Neural progenitor cell (in vitro differentiated cells): ENCODE data around the gene ASCL5. TPM values are rescaled to one million over a fixed set of nuclear protein-coding genes. Genes with fewer than 3 reads are reported as not detected.

ENCODE experiments used
- DNase-seq: peaks from one replicate; pipeline ENCODE4 v3.0.0-alpha.2; 2016; ENCODE audit warnings: low spot score
- H2AFZ ChIP-seq: fragments of 200-600 bp; sonication (generic); replicated peaks from 2 replicates; pipeline ENCODE4 v1.6.1; 2016; ENCODE audit warnings: antibody characterized with exemption
- H3F3A ChIP-seq: fragments of 200-600 bp; sonication (generic); 2 replicates; pipeline ENCODE4 v1.6.1; 2016; ENCODE audit warnings: antibody characterized with exemption, low read depth
- H3K27ac ChIP-seq: fragments of 200-600 bp; sonication (generic); 2 replicates; pipeline ENCODE4 v1.5.1; 2016; ENCODE audit warnings: mild to moderate bottlenecking
- H3K27me3 ChIP-seq: fragments of 200-600 bp; sonication (generic); 2 replicates; pipeline ENCODE4 v1.6.1; 2016; ENCODE audit warnings: mild to moderate bottlenecking, moderate library complexity
- H3K36me3 ChIP-seq: fragments of 200-600 bp; sonication (generic); 2 replicates; pipeline ENCODE4 v1.5.1; 2016
- H3K4me1 ChIP-seq: fragments of 200-600 bp; sonication (generic); 2 replicates; pipeline ENCODE4 v1.6.1; 2016; ENCODE audit warnings: mixed run types
- H3K4me2 ChIP-seq: fragments of 200-600 bp; sonication (generic); 2 replicates; pipeline ENCODE4 v1.6.1; 2016
- H3K4me3 ChIP-seq: fragments of 200-600 bp; sonication (generic); 2 replicates; pipeline ENCODE4 v1.5.1; 2016
- H3K79me2 ChIP-seq: fragments of 200-600 bp; sonication (generic); 2 replicates; pipeline ENCODE4 v1.6.1; 2016; ENCODE audit warnings: low read depth
- H3K9ac ChIP-seq: fragments of 200-600 bp; sonication (generic); 2 replicates; pipeline ENCODE4 v1.6.1; 2016
- H3K9me3 ChIP-seq: fragments of 200-600 bp; sonication (generic); 2 replicates; pipeline ENCODE4 v1.5.1; 2016; ENCODE audit warnings: low read depth
- H4K20me1 ChIP-seq: fragments of 200-600 bp; sonication (generic); 2 replicates; pipeline ENCODE4 v1.6.1; 2016; ENCODE audit warnings: low read depth
- H3K27ac Mint-ChIP-seq: 3 replicates; pipeline ENCODE4 v1.8.0; 2021; ENCODE audit warnings: mixed read lengths
- H3K27me3 Mint-ChIP-seq: 2 replicates; pipeline ENCODE4 v1.8.0; 2022; ENCODE audit warnings: low read depth, mild to moderate bottlenecking, inconsistent platforms, moderate library complexity, mixed read lengths; ENCODE audit not compliant: insufficient read depth
- H3K36me3 Mint-ChIP-seq: 3 replicates; pipeline ENCODE4 v1.8.0; 2021; ENCODE audit warnings: mixed read lengths
- H3K4me1 Mint-ChIP-seq: 3 replicates; pipeline ENCODE4 v1.8.0; 2021; ENCODE audit warnings: mixed read lengths
- H3K4me3 Mint-ChIP-seq: 3 replicates; pipeline ENCODE4 v1.8.0; 2021; ENCODE audit warnings: mild to moderate bottlenecking, moderate library complexity, mixed read lengths
- H3K9me3 Mint-ChIP-seq: 3 replicates; pipeline ENCODE4 v1.8.0; 2020; ENCODE audit warnings: mixed read lengths
- EZH2 ChIP-seq: fragments of 200-600 bp; sonication (generic); IDR thresholded peaks from 2 replicates; pipeline ENCODE4 v1.6.1; 2017; ENCODE audit warnings: antibody characterized with exemption, mild to moderate bottlenecking, moderate library complexity
- EZH2phosphoT487 ChIP-seq: fragments of 200-600 bp; sonication (generic); IDR thresholded peaks from 2 replicates; pipeline ENCODE4 v1.6.1; 2017; ENCODE audit warnings: antibody characterized with exemption
- total RNA-seq: library from RNA; depleted of rRNA; stranded (reverse); fragments of >200 nt; gene quantifications from 2 replicates; pipeline ENCODE4 v1.2.3, GENCODE V29; 2015; ENCODE audit warnings: low replicate concordance
- TF ChIP-seq, protein P1 (sequence below): fragments of 200-600 bp; sonication (generic); IDR thresholded peaks from 2 replicates; pipeline ENCODE4 v1.5.1; 2017; ENCODE audit warnings: antibody characterized with exemption, mild to moderate bottlenecking

ASCL5 gene
- total RNA-seq, 1 donor from 2014 or later = not detected

GRCh38 chr1:201072922-201073321 lies 54.1 kb downstream of the ASCL5 start:
- DNase-seq = no peak
- Histone ChIP-seq H3K79me2 (no peaks in the 10 kb centered on the region), H3K27me3 (no peaks in the 10 kb centered on the region), H3F3A (no peaks in the 10 kb centered on the region), H2AFZ (no peak overlapping the region), H3K4me3 (no peak overlapping the region), H3K27ac (no peak overlapping the region), H3K9ac (no peak overlapping the region), H3K4me2 (no peak overlapping the region), H4K20me1 (no peaks in the 10 kb centered on the region), H3K4me1 (peaks cover 8% of the 10 kb centered on the region), H3K36me3 (no peaks in the 10 kb centered on the region), H3K9me3 (no peaks in the 10 kb centered on the region)
- Mint-ChIP-seq H3K4me1 (peaks cover 39% of the 10 kb centered on the region), H3K36me3 (no peaks in the 10 kb centered on the region), H3K27me3 (peaks cover 20% of the 10 kb centered on the region), H3K4me3 (peak overlapping the region; percentile 15), H3K27ac (peak overlapping the region; percentile 58), H3K9me3 (no peaks in the 10 kb centered on the region)
- TF ChIP-seq, protein P1, sequence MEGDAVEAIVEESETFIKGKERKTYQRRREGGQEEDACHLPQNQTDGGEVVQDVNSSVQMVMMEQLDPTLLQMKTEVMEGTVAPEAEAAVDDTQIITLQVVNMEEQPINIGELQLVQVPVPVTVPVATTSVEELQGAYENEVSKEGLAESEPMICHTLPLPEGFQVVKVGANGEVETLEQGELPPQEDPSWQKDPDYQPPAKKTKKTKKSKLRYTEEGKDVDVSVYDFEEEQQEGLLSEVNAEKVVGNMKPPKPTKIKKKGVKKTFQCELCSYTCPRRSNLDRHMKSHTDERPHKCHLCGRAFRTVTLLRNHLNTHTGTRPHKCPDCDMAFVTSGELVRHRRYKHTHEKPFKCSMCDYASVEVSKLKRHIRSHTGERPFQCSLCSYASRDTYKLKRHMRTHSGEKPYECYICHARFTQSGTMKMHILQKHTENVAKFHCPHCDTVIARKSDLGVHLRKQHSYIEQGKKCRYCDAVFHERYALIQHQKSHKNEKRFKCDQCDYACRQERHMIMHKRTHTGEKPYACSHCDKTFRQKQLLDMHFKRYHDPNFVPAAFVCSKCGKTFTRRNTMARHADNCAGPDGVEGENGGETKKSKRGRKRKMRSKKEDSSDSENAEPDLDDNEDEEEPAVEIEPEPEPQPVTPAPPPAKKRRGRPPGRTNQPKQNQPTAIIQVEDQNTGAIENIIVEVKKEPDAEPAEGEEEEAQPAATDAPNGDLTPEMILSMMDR = no peak
- no peak for TF ChIP-seq EZH2phosphoT487
- no peak for TF ChIP-seq EZH2

DNA sequence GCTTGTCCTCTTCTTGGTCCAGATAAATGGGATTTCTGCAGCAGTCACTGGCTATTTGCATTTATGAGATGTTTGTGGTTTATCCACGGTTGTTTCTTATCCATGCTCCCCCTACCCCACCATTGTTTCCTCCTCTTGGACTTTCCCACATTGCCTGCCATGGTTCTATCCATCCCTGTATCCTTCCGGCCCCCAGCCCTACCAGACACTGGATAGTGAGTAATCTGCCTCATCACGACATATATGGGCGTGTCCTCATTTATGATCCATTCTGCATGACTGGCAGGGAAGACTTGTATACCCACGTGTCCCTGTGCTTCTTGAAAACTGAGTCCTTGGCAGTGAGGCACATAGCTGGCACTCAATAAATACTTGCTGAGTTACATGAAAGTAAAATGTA lies 54.8 kb downstream of the ASCL5 start:
- Mint-ChIP-seq H3K4me1 (peaks cover 35% of the 10 kb centered on the region), H3K27ac (peak overlapping the region; percentile 58), H3K4me3 (no peak overlapping the region), H3K36me3 (no peaks in the 10 kb centered on the region), H3K27me3 (peaks cover 20% of the 10 kb centered on the region), H3K9me3 (no peaks in the 10 kb centered on the region)
- H3F3A ChIP-seq = no peaks in the 10 kb centered on the region
- no peaks in the 10 kb centered on the region for H3K9me3 ChIP-seq
- no peaks in the 10 kb centered on the region for H3K27me3 ChIP-seq
- no peak overlapping the region for H3K4me2 ChIP-seq
- no peaks in the 10 kb centered on the region for H3K79me2 ChIP-seq
- no peaks in the 10 kb centered on the region for H3K36me3 ChIP-seq
- no peak for DNase-seq
- TF ChIP-seq EZH2 (no peak), EZH2phosphoT487 (no peak)
- TF ChIP-seq, protein P1 = no peak
- H4K20me1 ChIP-seq = no peaks in the 10 kb centered on the region
- peaks cover 8% of the 10 kb centered on the region for H3K4me1 ChIP-seq
- no peak overlapping the region for H3K4me3 ChIP-seq
- H2AFZ ChIP-seq = no peak overlapping the region
- H3K27ac ChIP-seq = no peak overlapping the region
- H3K9ac ChIP-seq = no peak overlapping the region

GRCh38 chr1:201069636-201070035 lies 57.3 kb downstream of the ASCL5 start:
- Histone ChIP-seq H3K4me2 (peak overlapping the region; percentile 24), H3K4me3 (no peak overlapping the region), H4K20me1 (no peaks in the 10 kb centered on the region), H3K4me1 (peaks cover 8% of the 10 kb centered on the region), H3K79me2 (no peaks in the 10 kb centered on the region), H3K9me3 (no peaks in the 10 kb centered on the region), H3K9ac (no peak overlapping the region), H3K27me3 (no peaks in the 10 kb centered on the region), H2AFZ (no peak overlapping the region), H3K27ac (no peak overlapping the region), H3F3A (no peaks in the 10 kb centered on the region), H3K36me3 (no peaks in the 10 kb centered on the region)
- Mint-ChIP-seq H3K27me3 (peaks cover 20% of the 10 kb centered on the region), H3K27ac (peak overlapping the region; percentile 9), H3K4me1 (peaks cover 29% of the 10 kb centered on the region), H3K36me3 (no peaks in the 10 kb centered on the region), H3K4me3 (no peak overlapping the region), H3K9me3 (no peaks in the 10 kb centered on the region)
- peak; percentile 38 for DNase-seq
- TF ChIP-seq EZH2 = no peak
- TF ChIP-seq EZH2phosphoT487 = no peak
- TF ChIP-seq, protein P1 = no peak
